ENCODE measurements around the gene LZTS2. TPM values are rescaled to one million over a fixed set of nuclear protein-coding genes. Genes with fewer than 3 reads are reported as not detected.

LZTS2 gene
- polyA plus RNA-seq, 1 of the 3 experiments (the other 2 are of a cell fraction): 50.6 TPM

DNA sequence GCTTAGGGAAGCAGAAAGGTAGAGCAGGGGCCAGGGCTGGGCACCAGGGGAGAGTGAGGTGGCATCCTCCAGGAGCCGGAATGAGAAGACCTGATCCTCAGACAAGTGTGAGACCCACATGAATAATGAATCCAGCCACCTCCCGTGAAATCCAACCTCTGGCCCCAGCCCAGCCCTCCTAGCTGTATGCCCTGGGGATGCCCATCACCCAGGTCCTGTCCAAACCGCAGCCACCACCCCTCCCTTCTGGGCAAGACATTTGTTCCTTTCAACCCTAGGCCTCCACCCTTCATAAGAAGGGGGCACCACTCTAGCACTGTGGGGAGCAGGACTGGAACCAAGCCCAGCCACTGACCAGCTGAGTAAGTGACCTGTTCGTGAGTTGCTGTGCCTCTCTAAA lies 21.6 kb downstream of the LZTS2 start:
- ChIA-PET CTCF (interaction anchor here (1.0 to 1.3 kb wide), 2 partner anchors 30 to 121 kb away, joined by 3 to 4 read pairs; no protein-coding TSS in a partner anchor), POLR2A (no interaction called here)
- Histone ChIP-seq H3K27ac (ENCODE audit: low read depth in 2 of 2, low read length in 1 of 2) (no peak overlapping the region), H3K9ac (no peak overlapping the region), H3K4me2 (no peak overlapping the region), H2AFZ (ENCODE audit: low read depth) (no peak overlapping the region), H3K9me3 (no peaks in the 10 kb centered on the region), H4K20me1 (ENCODE audit: insufficient read depth) (no peaks in the 10 kb centered on the region), H3K27me3 (ENCODE audit: insufficient read depth) (no peaks in the 10 kb centered on the region), H3K4me1 (ENCODE audit: control insufficient read depth in 1 of 2, insufficient read depth in 2 of 2, low read depth in 1 of 2, low read length in 1 of 2) (peaks cover 0 to 4% of the 10 kb centered on the region in 2 experiments; a peak in 1 of 4 replicates), H3F3A (replicated peaks; ENCODE audit: insufficient read depth) (no peaks in the 10 kb centered on the region), H3K4me3 (ENCODE audit: low read depth in 2 of 2, low read length in 1 of 2) (no peak overlapping the region), H3K79me2 (ENCODE audit: insufficient read depth) (no peaks in the 10 kb centered on the region), H3K9me2 (no peaks in the 10 kb centered on the region), H3K36me3 (replicated peaks in 1 of 2; ENCODE audit: control insufficient read depth in 1 of 2, insufficient read depth in 2 of 2, low read length in 1 of 2) (no peaks in the 10 kb centered on the region)
- WGBS (ENCODE audit: low lambda C conversion rate): 73% methylated on average over 4 of the region's 4 CpGs
- TF ChIP-seq GATA2 (CRISPR knock-in tag; IDR thresholded peaks at IDR 0.05) (no peak), TAF1 (IDR thresholded peaks at IDR 0.05; ENCODE audit: borderline replicate concordance, low read depth, low read length) (no peak), JUND (IDR thresholded peaks at IDR 0.05) (no peak), TEAD4 (IDR thresholded peaks at IDR 0.05; ENCODE audit: borderline replicate concordance, insufficient read depth) (no peak), SMC3 (IDR thresholded peaks at IDR 0.05; ENCODE audit: low read depth, low read length) (no peak), EP300 (IDR thresholded peaks at IDR 0.05; ENCODE audit: borderline replicate concordance in 1 of 2, low read depth in 1 of 2, low read length in 1 of 2) (no peak), POLR2AphosphoS5 (IDR thresholded peaks at IDR 0.05; ENCODE audit: low read depth, low read length) (no peak), FOXJ3 (CRISPR knock-in tag; IDR thresholded peaks at IDR 0.05) (no peak), GABPA (IDR thresholded peaks at IDR 0.05; ENCODE audit: low read depth) (no peak), NRF1 (IDR thresholded peaks at IDR 0.05; ENCODE audit: low read depth, low read length) (no peak)
- TF ChIP-seq, protein P1, sequence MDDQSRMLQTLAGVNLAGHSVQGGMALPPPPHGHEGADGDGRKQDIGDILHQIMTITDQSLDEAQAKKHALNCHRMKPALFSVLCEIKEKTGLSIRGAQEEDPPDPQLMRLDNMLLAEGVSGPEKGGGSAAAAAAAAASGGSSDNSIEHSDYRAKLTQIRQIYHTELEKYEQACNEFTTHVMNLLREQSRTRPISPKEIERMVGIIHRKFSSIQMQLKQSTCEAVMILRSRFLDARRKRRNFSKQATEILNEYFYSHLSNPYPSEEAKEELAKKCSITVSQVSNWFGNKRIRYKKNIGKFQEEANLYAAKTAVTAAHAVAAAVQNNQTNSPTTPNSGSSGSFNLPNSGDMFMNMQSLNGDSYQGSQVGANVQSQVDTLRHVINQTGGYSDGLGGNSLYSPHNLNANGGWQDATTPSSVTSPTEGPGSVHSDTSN (IDR thresholded peaks at IDR 0.05): no peak
- no peak for DNase-seq

DNA sequence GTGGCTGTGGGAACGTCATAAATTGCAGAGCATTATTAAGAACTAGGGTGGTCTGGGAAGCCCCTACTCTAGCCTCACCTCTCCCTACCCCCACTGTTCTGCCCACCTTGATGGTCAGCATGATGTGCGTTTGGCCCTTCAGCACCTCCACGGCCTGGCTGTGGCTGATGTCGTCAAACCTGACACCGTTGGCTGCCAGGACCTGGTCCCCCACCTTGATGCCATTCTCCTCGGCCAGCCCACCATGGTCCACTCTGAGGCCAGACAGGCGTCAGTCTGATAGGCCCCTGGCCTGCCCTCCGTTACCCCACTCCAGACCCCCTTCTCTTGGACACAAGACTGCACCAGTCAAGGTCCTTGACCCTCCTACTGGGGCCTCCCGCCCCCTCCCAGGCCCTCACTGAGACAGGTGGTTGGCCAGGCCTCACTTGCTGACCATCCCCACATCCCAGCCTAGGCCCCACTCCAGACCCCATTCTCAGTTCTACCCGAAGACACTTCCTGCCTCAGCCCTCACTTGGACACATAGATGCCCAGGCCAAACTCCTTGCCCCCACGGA lies 22.2 kb downstream of the LZTS2 start:
- H3K4me2 ChIP-seq: no peak overlapping the region
- H3K27me3 ChIP-seq (ENCODE audit: insufficient read depth): no peaks in the 10 kb centered on the region
- H3K36me3 ChIP-seq (replicated peaks in 1 of 2; ENCODE audit: control insufficient read depth in 1 of 2, insufficient read depth in 2 of 2, low read length in 1 of 2): no peaks in the 10 kb centered on the region
- no peak overlapping the region for H2AFZ ChIP-seq (ENCODE audit: low read depth)
- DNase-seq: no peak
- no peaks in the 10 kb centered on the region for H3K9me3 ChIP-seq
- POLR2A ChIA-PET: no interaction called here
- no peaks in the 10 kb centered on the region for H3K79me2 ChIP-seq (ENCODE audit: insufficient read depth)
- TF ChIP-seq SIN3A (IDR thresholded peaks at IDR 0.05; ENCODE audit: borderline replicate concordance, low read depth, low read length): no peak
- H4K20me1 ChIP-seq (ENCODE audit: insufficient read depth): no peaks in the 10 kb centered on the region
- CTCF ChIA-PET: interaction anchor here (1.0 to 1.3 kb wide), 2 partner anchors 30 to 120 kb away, joined by 3 to 4 read pairs; no protein-coding TSS in a partner anchor
- H3K27ac ChIP-seq (ENCODE audit: low read depth in 2 of 2, low read length in 1 of 2): no peak overlapping the region
- 71% methylated on average over 11 of the region's 11 CpGs for WGBS (ENCODE audit: low lambda C conversion rate)
- no peak overlapping the region for H3K4me3 ChIP-seq (ENCODE audit: low read depth in 2 of 2, low read length in 1 of 2)
- H3K9me2 ChIP-seq: no peaks in the 10 kb centered on the region
- no peak overlapping the region for H3K9ac ChIP-seq
- peaks cover 0 to 7% of the 10 kb centered on the region in 2 experiments; a peak in 1 of 4 replicates for H3K4me1 ChIP-seq (ENCODE audit: control insufficient read depth in 1 of 2, insufficient read depth in 2 of 2, low read depth in 1 of 2, low read length in 1 of 2)
- H3F3A ChIP-seq (replicated peaks; ENCODE audit: insufficient read depth): no peaks in the 10 kb centered on the region

Data from SK-N-SH (cell line).